ENCODE results near the gene CRYL1. TPM values are rescaled to one million over a fixed set of nuclear protein-coding genes. Genes with fewer than 3 reads are reported as not detected.

CRYL1 gene
- total RNA-seq, 1 experiment from 2014 or later: 5.9 TPM

DNA sequence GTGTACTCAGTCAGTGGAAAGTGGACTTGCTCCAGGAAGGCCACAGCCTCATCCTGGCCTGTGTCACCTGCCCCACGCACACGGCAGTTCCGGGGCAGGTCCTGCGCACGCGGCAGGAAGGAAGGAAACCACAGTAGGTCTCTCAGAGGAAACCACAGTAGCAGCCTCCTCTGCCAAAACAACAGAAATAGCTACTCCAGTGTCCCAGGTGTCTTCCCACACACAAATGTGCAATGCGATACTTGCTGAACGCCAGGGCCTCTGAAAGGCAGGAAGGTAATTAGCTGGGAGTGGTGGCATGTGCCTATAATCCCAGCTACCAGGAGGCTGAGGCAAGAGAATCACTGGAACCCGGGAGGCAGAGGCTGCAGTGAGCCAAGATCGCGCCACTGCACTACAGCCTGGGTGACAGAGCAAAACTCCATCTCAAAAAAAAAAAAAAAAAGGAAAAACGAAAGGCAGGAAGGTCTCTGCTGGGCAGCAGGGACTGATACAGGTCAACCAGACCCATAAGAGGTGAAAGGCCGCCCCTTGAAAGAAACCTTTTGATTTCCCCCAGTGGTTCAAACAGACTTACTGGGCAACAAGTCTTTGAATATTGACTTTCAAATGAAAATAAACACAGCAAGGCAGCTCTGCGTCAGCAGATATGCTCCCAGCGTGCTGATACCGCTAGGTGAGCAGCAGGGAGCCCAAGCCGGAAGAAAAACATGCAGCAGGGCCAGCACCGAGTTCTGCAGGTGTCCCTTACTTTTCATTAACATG is 49.5 kb downstream of the CRYL1 start:
- no TSS peak for BruUV-seq (replicated peaks)
- no peak for DNase-seq (ENCODE audit: low spot score)
- Histone ChIP-seq H3K27ac (ENCODE audit: low read depth, low read length, poor library complexity, severe bottlenecking) (no peak overlapping the region), H3K27me3 (replicated peaks; ENCODE audit: insufficient read depth, low read depth, low read length, poor library complexity) (no peaks in the 10 kb centered on the region), H3K4me3 (ENCODE audit: low read depth, low read length, poor library complexity, severe bottlenecking) (no peak overlapping the region), H3K36me3 (ENCODE audit: insufficient read depth, low read length, poor library complexity, severe bottlenecking) (no peaks in the 10 kb centered on the region), H3K4me1 (ENCODE audit: insufficient read depth, low read length, poor library complexity, severe bottlenecking) (no peaks in the 10 kb centered on the region), H3K9me3 (ENCODE audit: low read depth, low read length, poor library complexity, severe bottlenecking) (no peaks in the 10 kb centered on the region)
- POLR2A ChIA-PET (ENCODE audit: low non-redundant PET): no interaction called here
- CTCF ChIA-PET: no interaction called here
- TF ChIP-seq, protein P1, sequence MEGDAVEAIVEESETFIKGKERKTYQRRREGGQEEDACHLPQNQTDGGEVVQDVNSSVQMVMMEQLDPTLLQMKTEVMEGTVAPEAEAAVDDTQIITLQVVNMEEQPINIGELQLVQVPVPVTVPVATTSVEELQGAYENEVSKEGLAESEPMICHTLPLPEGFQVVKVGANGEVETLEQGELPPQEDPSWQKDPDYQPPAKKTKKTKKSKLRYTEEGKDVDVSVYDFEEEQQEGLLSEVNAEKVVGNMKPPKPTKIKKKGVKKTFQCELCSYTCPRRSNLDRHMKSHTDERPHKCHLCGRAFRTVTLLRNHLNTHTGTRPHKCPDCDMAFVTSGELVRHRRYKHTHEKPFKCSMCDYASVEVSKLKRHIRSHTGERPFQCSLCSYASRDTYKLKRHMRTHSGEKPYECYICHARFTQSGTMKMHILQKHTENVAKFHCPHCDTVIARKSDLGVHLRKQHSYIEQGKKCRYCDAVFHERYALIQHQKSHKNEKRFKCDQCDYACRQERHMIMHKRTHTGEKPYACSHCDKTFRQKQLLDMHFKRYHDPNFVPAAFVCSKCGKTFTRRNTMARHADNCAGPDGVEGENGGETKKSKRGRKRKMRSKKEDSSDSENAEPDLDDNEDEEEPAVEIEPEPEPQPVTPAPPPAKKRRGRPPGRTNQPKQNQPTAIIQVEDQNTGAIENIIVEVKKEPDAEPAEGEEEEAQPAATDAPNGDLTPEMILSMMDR (conservative IDR thresholded peaks at IDR 0.05; ENCODE audit: low read depth, low read length): no peak
- intact Hi-C loops (cut with micrococcal nuclease; ENCODE audit: unreplicated experiment): no loop called here

DNA sequence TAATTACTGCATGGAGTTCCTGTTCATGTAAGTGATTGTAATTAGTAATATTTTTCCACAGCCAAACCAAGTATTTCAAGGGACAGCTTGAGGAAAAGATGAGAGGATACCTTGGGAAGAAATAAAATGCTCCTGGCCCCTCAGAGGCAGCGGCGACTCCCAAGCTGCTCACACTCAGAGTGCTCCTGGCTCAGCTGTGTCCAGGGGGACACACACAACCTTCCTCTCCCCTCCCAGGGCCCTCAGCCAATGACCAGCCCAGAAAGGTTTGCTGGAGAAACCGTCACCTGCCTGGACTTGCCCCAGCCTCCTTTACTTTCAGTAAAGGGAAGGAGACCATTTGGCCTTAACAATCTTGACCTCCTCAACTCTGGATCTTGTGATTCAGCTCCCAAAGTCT is 51.1 kb downstream of the CRYL1 start:
- CTCF ChIA-PET: no interaction called here
- intact Hi-C loops (cut with micrococcal nuclease; ENCODE audit: unreplicated experiment): no loop called here

DNA sequence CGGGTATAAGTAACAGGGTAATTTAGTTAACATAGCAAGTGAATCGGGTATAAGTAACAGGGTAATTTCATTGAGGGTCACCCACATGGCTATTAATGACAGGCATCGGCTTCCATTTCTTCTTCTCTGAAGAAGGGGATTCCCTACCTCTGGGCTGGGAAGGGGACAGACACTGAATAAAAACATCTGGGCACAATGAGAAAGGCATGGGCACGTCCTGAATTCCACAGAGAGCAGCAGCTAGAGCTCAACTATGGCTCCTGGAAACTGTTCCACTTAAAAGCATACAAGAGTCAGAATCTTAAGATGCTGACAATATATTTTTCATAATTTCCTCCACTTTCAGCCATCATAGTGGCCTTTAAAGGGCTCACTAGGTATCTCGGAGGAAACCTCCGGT is 51.8 kb downstream of the CRYL1 start:
- Histone ChIP-seq H3K9me3 (ENCODE audit: low read depth, low read length, poor library complexity, severe bottlenecking) (no peaks in the 10 kb centered on the region), H3K27me3 (replicated peaks; ENCODE audit: insufficient read depth, low read depth, low read length, poor library complexity) (no peaks in the 10 kb centered on the region), H3K27ac (ENCODE audit: low read depth, low read length, poor library complexity, severe bottlenecking) (no peak overlapping the region), H3K4me3 (ENCODE audit: low read depth, low read length, poor library complexity, severe bottlenecking) (no peak overlapping the region), H3K4me1 (ENCODE audit: insufficient read depth, low read length, poor library complexity, severe bottlenecking) (no peaks in the 10 kb centered on the region), H3K36me3 (ENCODE audit: insufficient read depth, low read length, poor library complexity, severe bottlenecking) (no peaks in the 10 kb centered on the region)
- no peak for DNase-seq (ENCODE audit: low spot score)
- no peak for TF ChIP-seq EZH2 (IDR thresholded peaks at IDR 0.05; ENCODE audit: borderline replicate concordance, low read depth, low read length, poor library complexity, severe bottlenecking)
- TF ChIP-seq, protein P1 (conservative IDR thresholded peaks at IDR 0.05; ENCODE audit: low read depth, low read length): no peak
- POLR2A ChIA-PET (ENCODE audit: low non-redundant PET): no interaction called here
- intact Hi-C loops (cut with micrococcal nuclease; ENCODE audit: unreplicated experiment): no loop called here
- BruUV-seq (replicated peaks): no TSS peak
- CTCF ChIA-PET: no interaction called here

More for the DNA sequence above, 51.1 kb downstream of the CRYL1 start:
- Histone ChIP-seq H3K27ac (ENCODE audit: low read depth, low read length, poor library complexity, severe bottlenecking) (no peak overlapping the region), H3K4me3 (ENCODE audit: low read depth, low read length, poor library complexity, severe bottlenecking) (no peak overlapping the region), H3K36me3 (ENCODE audit: insufficient read depth, low read length, poor library complexity, severe bottlenecking) (no peaks in the 10 kb centered on the region), H3K27me3 (replicated peaks; ENCODE audit: insufficient read depth, low read depth, low read length, poor library complexity) (no peaks in the 10 kb centered on the region), H3K4me1 (ENCODE audit: insufficient read depth, low read length, poor library complexity, severe bottlenecking) (no peaks in the 10 kb centered on the region), H3K9me3 (ENCODE audit: low read depth, low read length, poor library complexity, severe bottlenecking) (no peaks in the 10 kb centered on the region)
- no TSS peak for BruUV-seq (replicated peaks)
- TF ChIP-seq, protein P1 (conservative IDR thresholded peaks at IDR 0.05; ENCODE audit: low read depth, low read length): no peak
- TF ChIP-seq EZH2 (IDR thresholded peaks at IDR 0.05; ENCODE audit: borderline replicate concordance, low read depth, low read length, poor library complexity, severe bottlenecking): no peak
- POLR2A ChIA-PET (ENCODE audit: low non-redundant PET): interaction anchor here (0.5 kb wide), 1 partner anchor 573 kb away, joined by 4 read pairs; no protein-coding TSS in a partner anchor
- DNase-seq (ENCODE audit: low spot score): no peak

Measured in A673 (cell line).